Thyroid gland (tissue), 4 donors: ENCODE data around the gene RNFT2. TPM values are rescaled to one million over a fixed set of nuclear protein-coding genes. Genes with fewer than 3 reads are reported as not detected.
"Not testable (repeated sequence)": the region's sequence is repeated elsewhere in the genome, so short reads cannot be mapped to it uniquely, and the experiment has no call there.

Source experiments
- DNase-seq, 2 donors: peaks; one replicate each; pipeline ENCODE4 v3.0.0-alpha.2; 2019
- H3K27ac ChIP-seq, 3 donors: fragments of 200-600 bp; sonication (generic); 1 replicate in 2 of 3; 2 replicates in 1 of 3; pipeline ENCODE4 v1.5.1; 2016 to 2019; ENCODE audit warnings: mild to moderate bottlenecking in 1 of 3, moderate library complexity in 1 of 3
- H3K27me3 ChIP-seq: fragments of 200-600 bp; sonication (generic); one replicate; pipeline ENCODE4 v1.5.1; 2019
- H3K36me3 ChIP-seq, 2 donors: fragments of 200-600 bp; sonication (generic); one replicate each; pipeline ENCODE4 v1.5.1; 2016 to 2019
- H3K4me1 ChIP-seq, 2 donors: fragments of 200-600 bp; sonication (generic); one replicate each; pipeline ENCODE4 v1.5.1; 2017 to 2019
- H3K4me3 ChIP-seq, 3 donors: fragments of 200-600 bp; sonication (generic); replicated peaks in 1 of 3; 1 replicate in 2 of 3; 2 replicates in 1 of 3; pipeline ENCODE4 v1.5.1; 2016; ENCODE audit warnings: mild to moderate bottlenecking in 1 of 3
- H3K9me3 ChIP-seq: fragments of 200-600 bp; sonication (generic); one replicate; pipeline ENCODE4 v1.5.1; 2017
- POLR2A ChIP-seq, 2 donors: fragments of 450-650 bp; IDR thresholded peaks; one replicate each; pipeline ENCODE4 v1.6.1; 2017; ENCODE audit warnings: antibody characterized with exemption in 2 of 2, mild to moderate bottlenecking in 2 of 2, moderate library complexity in 1 of 2
- WGBS, 2 donors: methylation state at CpG; one replicate each; pipeline ENCODE4 v1.1.5; 2017; 5-methylcytosine and 5-hydroxymethylcytosine counted together
- intact Hi-C: fragments of 100-400 bp; cut with DNase I; formaldehyde crosslinking; loops from one replicate; pipeline ENCODE4 v1.15.1; 2023
- total RNA-seq, 4 donors: library from RNA; depleted of rRNA; stranded (reverse); fragments of >200 nt; gene quantifications; one replicate each; pipeline ENCODE4 v1.2.3, GENCODE V29; 2016
- TF ChIP-seq, protein P1 (sequence below), 6 experiments: fragments of 200-600 bp in 3 of 6; fragments of 450-650 bp in 3 of 6; sonication (generic) in 3 of 6; IDR thresholded peaks; one replicate each; pipeline ENCODE4 v1.5.1; 2016 to 2019; ENCODE audit warnings: antibody characterized with exemption in 6 of 6, mild to moderate bottlenecking in 2 of 6, inconsistent platforms in 1 of 6, moderate library complexity in 1 of 6

Gene RNFT2
- total RNA-seq, 4 donors from 2014 or later = 2.3 to 5.0 (median 4.5) TPM

DNA sequence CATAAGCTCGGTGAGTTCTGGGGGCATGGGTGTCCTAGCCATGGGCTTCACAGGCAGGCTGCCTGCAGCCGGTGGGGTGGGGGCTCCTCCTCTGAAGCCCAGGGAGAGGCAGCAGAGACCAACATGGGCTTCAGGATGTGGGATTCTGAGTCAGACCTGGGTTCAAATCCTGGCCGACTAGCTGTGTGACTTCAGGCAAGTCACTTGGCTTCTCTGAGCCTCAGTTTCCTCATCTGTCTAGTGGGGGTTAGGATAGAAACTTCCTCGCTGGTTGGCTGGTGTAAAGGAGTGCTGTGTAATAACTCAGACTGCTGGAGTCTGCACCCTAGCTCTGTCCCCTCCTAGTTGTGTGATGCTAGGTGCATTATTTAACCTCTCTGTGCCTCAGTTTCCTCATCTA lies 12.2 kb downstream of the RNFT2 start:
- intact Hi-C loops = no loop called here
- no peak for DNase-seq
- no peak for TF ChIP-seq POLR2A (IDR thresholded peaks at IDR 0.05)
- TF ChIP-seq, protein P1, sequence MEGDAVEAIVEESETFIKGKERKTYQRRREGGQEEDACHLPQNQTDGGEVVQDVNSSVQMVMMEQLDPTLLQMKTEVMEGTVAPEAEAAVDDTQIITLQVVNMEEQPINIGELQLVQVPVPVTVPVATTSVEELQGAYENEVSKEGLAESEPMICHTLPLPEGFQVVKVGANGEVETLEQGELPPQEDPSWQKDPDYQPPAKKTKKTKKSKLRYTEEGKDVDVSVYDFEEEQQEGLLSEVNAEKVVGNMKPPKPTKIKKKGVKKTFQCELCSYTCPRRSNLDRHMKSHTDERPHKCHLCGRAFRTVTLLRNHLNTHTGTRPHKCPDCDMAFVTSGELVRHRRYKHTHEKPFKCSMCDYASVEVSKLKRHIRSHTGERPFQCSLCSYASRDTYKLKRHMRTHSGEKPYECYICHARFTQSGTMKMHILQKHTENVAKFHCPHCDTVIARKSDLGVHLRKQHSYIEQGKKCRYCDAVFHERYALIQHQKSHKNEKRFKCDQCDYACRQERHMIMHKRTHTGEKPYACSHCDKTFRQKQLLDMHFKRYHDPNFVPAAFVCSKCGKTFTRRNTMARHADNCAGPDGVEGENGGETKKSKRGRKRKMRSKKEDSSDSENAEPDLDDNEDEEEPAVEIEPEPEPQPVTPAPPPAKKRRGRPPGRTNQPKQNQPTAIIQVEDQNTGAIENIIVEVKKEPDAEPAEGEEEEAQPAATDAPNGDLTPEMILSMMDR (IDR thresholded peaks at IDR 0.05) = no peak

DNA sequence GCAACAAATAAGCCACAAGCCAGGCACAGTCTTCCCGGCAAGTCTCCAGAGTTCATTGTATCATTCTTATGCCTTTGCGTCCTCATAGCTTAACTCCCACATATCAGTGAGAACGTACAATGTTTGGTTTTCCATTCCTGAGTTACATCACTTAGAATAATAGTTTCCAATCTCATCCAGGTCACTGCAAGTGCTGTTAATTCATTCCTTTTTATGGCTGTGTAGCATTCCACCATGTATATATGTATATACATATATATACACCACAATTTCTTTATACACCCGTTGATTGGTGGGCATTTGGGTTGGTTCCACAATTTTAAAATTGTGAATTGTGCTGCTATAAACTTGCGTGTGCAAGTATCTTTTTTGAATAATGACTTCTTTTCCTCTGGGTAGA lies 16.0 kb downstream of the RNFT2 start:
- not testable (repeated sequence) for H3K36me3 ChIP-seq
- 94 to 95% methylated on average over 5 of the region's 5 CpGs for WGBS, 2 donors

More for the DNA sequence above, 12.2 kb downstream of the RNFT2 start:
- H3K27me3 ChIP-seq = no peaks in the 10 kb centered on the region
- no peaks in the 10 kb centered on the region for H3K4me1 ChIP-seq
- H3K9me3 ChIP-seq = no peaks in the 10 kb centered on the region
- H3K27ac ChIP-seq = no peak overlapping the region
- H3K4me3 ChIP-seq = no peak overlapping the region
- WGBS, 2 donors = 92 to 97% methylated on average over 4 of the region's 4 CpGs
- no peaks in the 10 kb centered on the region for H3K36me3 ChIP-seq

DNA sequence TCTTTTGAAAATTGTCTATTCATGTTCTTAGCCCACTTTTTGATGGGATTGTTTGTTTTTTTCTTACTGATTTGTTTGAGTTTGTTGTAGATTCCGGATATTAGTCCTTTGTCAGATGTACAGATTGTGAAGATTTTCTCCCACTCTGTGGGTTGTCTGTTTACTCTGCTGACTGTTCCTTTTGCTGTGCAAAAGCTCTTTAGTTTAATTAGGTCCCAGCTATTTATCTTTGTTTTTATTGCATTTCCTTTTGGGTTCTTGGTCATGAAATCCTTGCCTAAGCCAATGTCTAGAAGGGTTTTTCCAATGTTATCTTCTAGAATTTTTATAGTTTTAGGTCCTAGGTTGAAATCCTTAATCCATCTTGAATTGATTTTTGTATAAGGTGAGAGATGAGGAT lies 16.7 kb downstream of the RNFT2 start:
- H3K27me3 ChIP-seq, H3K27ac ChIP-seq, H3K4me1 ChIP-seq, H3K36me3 ChIP-seq, DNase-seq, H3K4me3 ChIP-seq, intact Hi-C loops, H3K9me3 ChIP-seq: not testable (repeated sequence)
- 97 to 100% methylated on average over 1 of the region's 1 CpG for WGBS, 2 donors

More for the DNA sequence above, 16.0 kb downstream of the RNFT2 start:
- intact Hi-C loops, H3K9me3 ChIP-seq, H3K27me3 ChIP-seq, DNase-seq, H3K4me3 ChIP-seq, H3K27ac ChIP-seq, H3K4me1 ChIP-seq: not testable (repeated sequence)

DNA sequence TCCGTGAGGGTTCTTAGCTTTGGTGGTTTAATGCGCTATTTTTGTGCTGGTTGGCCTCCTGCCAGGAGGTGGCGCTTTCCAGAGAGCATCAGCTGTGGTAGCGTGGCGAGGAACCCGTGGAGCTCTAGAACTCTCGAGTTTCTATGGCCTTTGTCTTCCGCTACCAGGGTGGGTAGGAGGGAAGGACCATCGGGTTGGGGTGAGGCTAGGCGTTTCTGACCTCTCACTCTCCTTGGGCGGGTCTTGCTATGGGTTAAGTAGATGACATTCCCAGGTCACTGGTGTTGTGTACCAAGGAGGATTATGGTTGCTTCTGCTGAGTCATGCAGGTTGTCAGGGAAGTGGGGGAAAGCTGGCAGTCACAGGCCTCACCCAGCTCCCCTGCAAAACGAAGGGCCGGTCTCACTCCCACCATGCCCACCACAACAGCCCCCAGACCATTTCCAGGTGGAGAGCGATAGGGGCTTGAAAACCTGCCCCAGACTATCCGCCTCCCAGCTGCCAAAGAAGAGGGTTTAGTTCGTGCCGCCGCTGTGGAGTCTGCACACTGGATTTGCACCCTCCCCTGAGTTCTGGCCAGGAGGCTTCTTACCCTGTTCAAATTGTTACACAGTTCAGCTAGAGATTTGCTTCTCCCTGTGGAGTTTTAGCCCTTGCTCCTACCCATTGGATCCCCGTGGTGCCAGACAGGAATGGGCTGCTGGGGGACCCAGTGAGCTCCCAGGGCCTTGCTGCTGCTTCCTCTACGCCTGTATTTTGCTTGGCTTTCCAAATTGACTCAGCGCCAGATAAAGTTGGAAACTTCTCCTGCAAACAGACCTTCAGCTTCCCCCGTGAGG lies 21.9 kb downstream of the RNFT2 start:
- DNase-seq = peak in 1 of 2 donors; percentile 29
- H3K27me3 ChIP-seq = no peaks in the 10 kb centered on the region
- intact Hi-C loops = no loop called here
- TF ChIP-seq, protein P1 (IDR thresholded peaks at IDR 0.05) = no peak
- no peak for TF ChIP-seq POLR2A (IDR thresholded peaks at IDR 0.05)
- H3K4me1 ChIP-seq = no peaks in the 10 kb centered on the region
- no peak overlapping the region for H3K27ac ChIP-seq
- H3K4me3 ChIP-seq = no peak overlapping the region
- no peaks in the 10 kb centered on the region for H3K9me3 ChIP-seq
- H3K36me3 ChIP-seq = no peaks in the 10 kb centered on the region
- WGBS, 2 donors = 84 to 85% methylated on average over 13 to 22 of the region's 22 CpGs

DNA sequence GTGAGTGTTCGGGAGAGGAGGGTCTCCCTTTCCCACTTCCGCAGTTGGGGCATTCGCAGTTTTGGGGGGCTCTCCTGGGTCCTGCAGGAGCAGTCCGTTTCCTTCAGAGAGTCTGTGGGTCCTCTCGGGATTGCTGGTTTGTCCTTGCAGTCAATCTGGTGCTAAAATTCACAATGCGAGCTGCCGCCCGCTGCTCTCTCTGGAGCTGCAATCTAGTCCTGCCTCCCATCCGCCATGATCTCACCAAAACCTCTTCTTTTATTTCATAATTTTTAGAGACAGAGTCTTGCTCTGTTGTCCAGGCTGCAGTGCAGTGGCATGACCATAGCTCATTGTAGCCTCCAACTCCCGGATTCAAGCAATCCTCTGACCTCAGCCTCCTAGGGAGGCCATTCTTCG lies 22.5 kb downstream of the RNFT2 start:
- Histone ChIP-seq H3K27ac (no peak overlapping the region), H3K36me3 (no peaks in the 10 kb centered on the region), H3K4me3 (no peak overlapping the region), H3K4me1 (no peaks in the 10 kb centered on the region), H3K9me3 (no peaks in the 10 kb centered on the region), H3K27me3 (no peaks in the 10 kb centered on the region)
- intact Hi-C loops = no loop called here
- 80 to 88% methylated on average over 11 of the region's 11 CpGs for WGBS, 2 donors
- DNase-seq = no peak
- TF ChIP-seq, protein P1 (IDR thresholded peaks at IDR 0.05) = no peak
- no peak for TF ChIP-seq POLR2A (IDR thresholded peaks at IDR 0.05)

DNA sequence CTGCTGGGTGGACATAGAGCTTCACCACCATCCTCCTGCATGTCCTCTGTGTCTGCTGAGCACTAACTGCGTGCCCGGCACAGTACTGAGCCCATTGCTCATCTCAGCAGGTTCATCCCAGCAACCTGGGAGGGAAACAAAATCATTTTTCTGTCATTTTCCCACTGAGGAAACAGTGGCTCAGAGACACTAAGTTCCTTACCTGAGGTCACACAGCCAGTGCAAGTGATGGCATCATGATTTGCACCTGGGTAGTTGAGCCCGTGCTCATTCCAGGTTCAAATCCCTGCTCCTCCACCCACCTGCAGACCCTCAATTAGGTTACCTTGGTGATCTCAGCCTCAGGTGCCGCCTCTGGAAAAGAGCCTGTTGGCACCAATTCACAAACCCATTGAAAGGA lies 23.4 kb downstream of the RNFT2 start:
- no peaks in the 10 kb centered on the region for H3K9me3 ChIP-seq
- TF ChIP-seq POLR2A (IDR thresholded peaks at IDR 0.05) = no peak
- TF ChIP-seq, protein P1 (IDR thresholded peaks at IDR 0.05) = no peak
- H3K27me3 ChIP-seq = no peaks in the 10 kb centered on the region
- H3K27ac ChIP-seq = no peak overlapping the region
- WGBS, 2 donors = 96 to 98% methylated on average over 4 of the region's 4 CpGs
- H3K4me1 ChIP-seq = no peaks in the 10 kb centered on the region
- no peak overlapping the region for H3K4me3 ChIP-seq
- intact Hi-C loops = no loop called here
- H3K36me3 ChIP-seq = no peaks in the 10 kb centered on the region
- no peak for DNase-seq
